ENCODE results near the gene NF1.

The NF1 gene

DNA sequence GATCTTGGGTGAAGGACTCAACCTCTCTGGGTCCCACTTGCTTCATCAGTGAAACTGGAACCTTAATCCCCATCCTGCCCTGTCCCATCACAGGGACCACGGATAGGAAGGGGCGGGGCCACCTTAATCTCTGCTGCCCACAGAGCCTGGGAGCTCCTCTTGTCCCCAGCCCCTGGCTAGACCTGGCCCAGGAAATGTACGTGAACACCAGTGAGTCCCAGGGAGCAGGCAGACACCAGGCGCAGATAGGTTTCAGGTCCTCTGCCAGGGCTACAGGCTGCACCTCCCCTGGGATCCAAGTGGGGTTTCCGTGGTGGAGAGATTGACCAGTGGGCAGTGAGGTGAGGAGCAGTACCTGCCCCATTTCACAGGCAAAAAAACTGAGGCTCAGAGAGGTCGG, 317.7 kb downstream of the NF1 start:
- Histone ChIP-seq H3K27ac (ENCODE audit: low read length) (no peak overlapping the region), H3K4me1 (ENCODE audit: low read length) (no peaks in the 10 kb centered on the region), H3K9me2 (replicated peaks; ENCODE audit: insufficient read depth, low read length) (no peaks in the 10 kb centered on the region), H3K9me3 (replicated peaks; ENCODE audit: insufficient read depth, low read length) (no peaks in the 10 kb centered on the region), H3K27me3 (replicated peaks; ENCODE audit: insufficient read depth, low read length) (no peaks in the 10 kb centered on the region; the same call in 1 of the 2 replicates), H3K36me3 (replicated peaks; ENCODE audit: insufficient read depth, low read length) (no peaks in the 10 kb centered on the region), H4K20me1 (ENCODE audit: insufficient read depth, low read length) (no peaks in the 10 kb centered on the region), H3K4me3 (ENCODE audit: low read length) (no peak overlapping the region), H3K9ac (ENCODE audit: low read length) (no peak overlapping the region), H3F3A (ENCODE audit: insufficient read depth, low read length) (no peaks in the 10 kb centered on the region), H3K4me2 (ENCODE audit: low read depth, low read length) (no peak overlapping the region), H3K79me2 (ENCODE audit: low read length) (no peaks in the 10 kb centered on the region), H2AFZ (ENCODE audit: low read length) (no peak overlapping the region)
- TF ChIP-seq, protein P1, sequence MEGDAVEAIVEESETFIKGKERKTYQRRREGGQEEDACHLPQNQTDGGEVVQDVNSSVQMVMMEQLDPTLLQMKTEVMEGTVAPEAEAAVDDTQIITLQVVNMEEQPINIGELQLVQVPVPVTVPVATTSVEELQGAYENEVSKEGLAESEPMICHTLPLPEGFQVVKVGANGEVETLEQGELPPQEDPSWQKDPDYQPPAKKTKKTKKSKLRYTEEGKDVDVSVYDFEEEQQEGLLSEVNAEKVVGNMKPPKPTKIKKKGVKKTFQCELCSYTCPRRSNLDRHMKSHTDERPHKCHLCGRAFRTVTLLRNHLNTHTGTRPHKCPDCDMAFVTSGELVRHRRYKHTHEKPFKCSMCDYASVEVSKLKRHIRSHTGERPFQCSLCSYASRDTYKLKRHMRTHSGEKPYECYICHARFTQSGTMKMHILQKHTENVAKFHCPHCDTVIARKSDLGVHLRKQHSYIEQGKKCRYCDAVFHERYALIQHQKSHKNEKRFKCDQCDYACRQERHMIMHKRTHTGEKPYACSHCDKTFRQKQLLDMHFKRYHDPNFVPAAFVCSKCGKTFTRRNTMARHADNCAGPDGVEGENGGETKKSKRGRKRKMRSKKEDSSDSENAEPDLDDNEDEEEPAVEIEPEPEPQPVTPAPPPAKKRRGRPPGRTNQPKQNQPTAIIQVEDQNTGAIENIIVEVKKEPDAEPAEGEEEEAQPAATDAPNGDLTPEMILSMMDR (IDR thresholded peaks at IDR 0.05; ENCODE audit: low read length), result no peak
- TF ChIP-seq EZH2phosphoT487 (IDR thresholded peaks at IDR 0.05; ENCODE audit: low read length) (no peak), EZH2 (optimal IDR thresholded peaks at IDR 0.05; ENCODE audit: low read depth, low read length) (no peak)
- no peak for DNase-seq

DNA sequence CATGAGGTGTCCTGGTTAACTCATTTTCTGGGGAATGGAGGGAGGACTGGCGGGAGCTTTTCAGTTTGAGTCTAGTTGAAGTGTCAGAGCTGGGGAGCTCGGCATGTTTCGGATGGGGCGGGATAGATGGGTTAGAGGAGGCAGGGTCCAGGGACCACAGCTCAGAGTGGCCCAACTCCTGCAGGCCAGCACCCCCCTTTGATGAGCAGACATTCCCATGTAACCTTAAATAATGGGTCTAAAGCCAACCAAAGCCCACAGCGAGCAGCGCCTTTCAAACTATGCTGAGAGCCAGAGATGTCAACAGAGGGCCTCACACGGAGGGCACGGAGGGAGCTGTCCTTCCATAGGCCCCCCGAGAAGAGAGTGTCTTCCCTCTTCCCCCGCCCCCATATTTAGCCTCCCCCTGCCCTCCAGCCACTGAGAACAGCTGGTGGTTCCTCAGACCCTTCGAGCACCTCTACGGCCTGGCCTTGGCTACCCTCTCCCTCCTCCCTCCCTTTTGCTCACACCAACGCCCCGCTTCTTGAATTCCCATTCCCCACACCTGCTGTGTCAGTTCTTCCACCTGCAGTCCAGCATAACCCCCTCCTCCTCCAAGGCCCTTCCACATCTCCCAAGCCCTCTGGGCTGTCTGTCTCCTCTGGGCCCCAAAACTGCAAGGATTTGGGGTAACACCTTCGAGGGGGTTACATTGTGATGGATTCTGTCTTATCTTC, 318.5 kb downstream of the NF1 start:
- TF ChIP-seq EZH2phosphoT487 (IDR thresholded peaks at IDR 0.05; ENCODE audit: low read length) (no peak), EZH2 (optimal IDR thresholded peaks at IDR 0.05; ENCODE audit: low read depth, low read length) (no peak)
- TF ChIP-seq, protein P1 (IDR thresholded peaks at IDR 0.05; ENCODE audit: low read length), result no peak
- no peak overlapping the region for H3K4me2 ChIP-seq (ENCODE audit: low read depth, low read length)
- no peaks in the 10 kb centered on the region for H3K9me3 ChIP-seq (replicated peaks; ENCODE audit: insufficient read depth, low read length)
- H3K4me3 ChIP-seq (ENCODE audit: low read length), result no peak overlapping the region
- H3K27ac ChIP-seq (ENCODE audit: low read length), result no peak overlapping the region
- H3K4me1 ChIP-seq (ENCODE audit: low read length), result no peaks in the 10 kb centered on the region
- no peaks in the 10 kb centered on the region for H3K9me2 ChIP-seq (replicated peaks; ENCODE audit: insufficient read depth, low read length)
- no peak overlapping the region for H2AFZ ChIP-seq (ENCODE audit: low read length)
- H3K36me3 ChIP-seq (replicated peaks; ENCODE audit: insufficient read depth, low read length), result no peaks in the 10 kb centered on the region
- DNase-seq, result no peak
- H3K9ac ChIP-seq (ENCODE audit: low read length), result no peak overlapping the region
- H4K20me1 ChIP-seq (ENCODE audit: insufficient read depth, low read length), result no peaks in the 10 kb centered on the region
- H3F3A ChIP-seq (ENCODE audit: insufficient read depth, low read length), result no peaks in the 10 kb centered on the region
- no peaks in the 10 kb centered on the region for H3K79me2 ChIP-seq (ENCODE audit: low read length)
- H3K27me3 ChIP-seq (replicated peaks; ENCODE audit: insufficient read depth, low read length), result no peaks in the 10 kb centered on the region; the same call in 1 of the 2 replicates

DNA sequence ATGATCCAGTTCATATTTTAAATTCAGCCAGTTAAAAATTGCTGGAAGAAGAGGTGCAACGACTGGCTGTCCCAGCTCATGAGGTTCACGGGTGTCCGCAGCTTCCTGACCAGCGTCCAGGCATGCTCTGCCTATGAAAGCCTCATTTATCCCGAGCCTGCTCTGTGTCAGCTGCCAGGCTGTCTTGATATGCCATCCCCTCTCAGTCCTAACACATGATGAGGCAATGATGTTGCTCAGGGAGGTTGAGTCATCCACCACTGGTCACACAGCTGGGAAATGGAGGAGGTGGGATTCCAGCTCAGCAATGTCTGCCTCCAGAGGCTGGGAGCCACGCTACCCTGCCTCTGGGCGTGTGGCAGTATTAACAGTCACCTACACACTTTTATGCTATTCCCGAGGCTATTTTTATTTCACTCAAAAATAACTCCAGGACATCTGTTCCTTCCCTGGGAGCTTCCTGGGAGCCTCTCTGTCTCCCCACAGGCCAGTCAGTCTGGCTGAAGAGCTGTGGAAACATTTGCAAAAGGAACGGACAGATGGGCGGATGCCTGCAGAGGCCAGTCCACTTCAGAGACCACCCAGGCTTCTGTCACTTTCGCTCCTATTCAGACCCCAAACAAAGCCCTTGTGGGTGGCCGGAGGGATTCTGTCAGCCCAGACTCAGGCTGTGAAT, 319.2 kb downstream of the NF1 start:
- H3K27ac ChIP-seq (ENCODE audit: low read length), result no peak overlapping the region
- H3K9me3 ChIP-seq (replicated peaks; ENCODE audit: insufficient read depth, low read length), result no peaks in the 10 kb centered on the region
- H3K27me3 ChIP-seq (replicated peaks; ENCODE audit: insufficient read depth, low read length), result no peaks in the 10 kb centered on the region; the same call in 1 of the 2 replicates
- H4K20me1 ChIP-seq (ENCODE audit: insufficient read depth, low read length), result no peaks in the 10 kb centered on the region
- H3K36me3 ChIP-seq (replicated peaks; ENCODE audit: insufficient read depth, low read length), result no peaks in the 10 kb centered on the region
- H3K4me3 ChIP-seq (ENCODE audit: low read length), result no peak overlapping the region
- DNase-seq, result no peak
- H3K79me2 ChIP-seq (ENCODE audit: low read length), result no peaks in the 10 kb centered on the region
- no peaks in the 10 kb centered on the region for H3K9me2 ChIP-seq (replicated peaks; ENCODE audit: insufficient read depth, low read length)
- no peaks in the 10 kb centered on the region for H3F3A ChIP-seq (ENCODE audit: insufficient read depth, low read length)
- no peaks in the 10 kb centered on the region for H3K4me1 ChIP-seq (ENCODE audit: low read length)
- TF ChIP-seq EZH2phosphoT487 (IDR thresholded peaks at IDR 0.05; ENCODE audit: low read length) (no peak), EZH2 (optimal IDR thresholded peaks at IDR 0.05; ENCODE audit: low read depth, low read length) (no peak)
- TF ChIP-seq, protein P1 (IDR thresholded peaks at IDR 0.05; ENCODE audit: low read length), result no peak
- H3K9ac ChIP-seq (ENCODE audit: low read length), result no peak overlapping the region
- H2AFZ ChIP-seq (ENCODE audit: low read length), result no peak overlapping the region
- H3K4me2 ChIP-seq (ENCODE audit: low read depth, low read length), result no peak overlapping the region
